Measurements from ENCODE around the gene JAZF1. TPM values are rescaled to one million over a fixed set of nuclear protein-coding genes. Genes with fewer than 3 reads are reported as not detected.
A peak's percentile ranks its signal among the peaks of the same experiment; 100 is the strongest.

JAZF1 gene
- total and polyA plus RNA-seq, 2 donors (not counting 1 experiment from before 2014, with no cell fraction given): 14.0 to 38.6 TPM

DNA sequence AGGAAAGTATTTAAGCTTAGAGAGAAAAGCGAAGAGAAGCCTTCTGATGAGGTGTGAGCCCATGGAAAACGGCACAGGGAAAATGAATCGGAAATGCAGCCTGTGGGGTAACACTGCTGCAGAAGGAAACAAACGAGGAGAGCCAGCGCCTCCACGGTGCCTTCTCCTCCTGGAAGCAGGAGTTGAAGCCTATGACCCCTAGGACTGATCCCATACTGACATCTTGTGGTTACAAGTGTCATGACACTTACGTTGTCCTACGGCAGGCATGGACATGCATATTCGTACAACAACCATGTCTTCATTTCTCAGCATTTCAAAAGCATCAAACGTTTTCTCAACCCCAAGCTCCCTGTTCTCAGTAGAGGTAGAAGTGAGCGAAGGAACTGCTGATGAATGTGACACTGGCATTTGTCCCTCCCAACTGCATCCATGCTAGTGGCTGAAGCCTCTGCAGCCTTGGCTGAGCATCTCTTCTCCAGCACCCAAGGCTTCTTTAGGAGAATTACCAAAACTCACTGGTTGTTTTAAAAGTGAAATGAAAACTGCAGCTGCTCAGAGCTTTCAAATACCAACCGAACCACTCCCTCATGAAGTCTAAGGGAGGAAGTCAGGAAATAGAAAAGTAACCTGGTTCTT is 160.2 kb downstream of the JAZF1 start:
- DNase-seq: peak; percentile 62

More for the DNA sequence above, 160.2 kb downstream of the JAZF1 start:
- no peaks in the 10 kb centered on the region for H3K9me3 Mint-ChIP-seq (ENCODE audit: insufficient read depth)
- H2AFZ ChIP-seq (ENCODE audit: insufficient read depth, low read depth, low read length, poor library complexity, severe bottlenecking): no peak overlapping the region
- no peaks in the 10 kb centered on the region for H3K27me3 ChIP-seq (replicated peaks in 1 of 4; ENCODE audit: control extremely low read depth in 1 of 4, control insufficient read depth in 3 of 4, insufficient read depth in 4 of 4, low read length in 3 of 4)
- no peak overlapping the region for H3K4me3 ChIP-seq (ENCODE audit: control extremely low read depth in 1 of 5, extremely low read depth in 1 of 5, insufficient read depth in 1 of 5, low read depth in 2 of 5, low read length in 4 of 5)
- intact Hi-C loops (cut with micrococcal nuclease): loop anchor here (1.0 to 5.0 kb wide), 2 partner anchors 99 to 233 kb away; no protein-coding TSS in a partner anchor
- POLR2A ChIA-PET: no interaction called here
- no peaks in the 10 kb centered on the region for H3K27me3 Mint-ChIP-seq
- no peak for TF ChIP-seq EZH2 (IDR thresholded peaks at IDR 0.05; ENCODE audit: borderline replicate concordance, insufficient read depth, low read depth, low read length, poor library complexity, severe bottlenecking)
- TF ChIP-seq, protein P1, sequence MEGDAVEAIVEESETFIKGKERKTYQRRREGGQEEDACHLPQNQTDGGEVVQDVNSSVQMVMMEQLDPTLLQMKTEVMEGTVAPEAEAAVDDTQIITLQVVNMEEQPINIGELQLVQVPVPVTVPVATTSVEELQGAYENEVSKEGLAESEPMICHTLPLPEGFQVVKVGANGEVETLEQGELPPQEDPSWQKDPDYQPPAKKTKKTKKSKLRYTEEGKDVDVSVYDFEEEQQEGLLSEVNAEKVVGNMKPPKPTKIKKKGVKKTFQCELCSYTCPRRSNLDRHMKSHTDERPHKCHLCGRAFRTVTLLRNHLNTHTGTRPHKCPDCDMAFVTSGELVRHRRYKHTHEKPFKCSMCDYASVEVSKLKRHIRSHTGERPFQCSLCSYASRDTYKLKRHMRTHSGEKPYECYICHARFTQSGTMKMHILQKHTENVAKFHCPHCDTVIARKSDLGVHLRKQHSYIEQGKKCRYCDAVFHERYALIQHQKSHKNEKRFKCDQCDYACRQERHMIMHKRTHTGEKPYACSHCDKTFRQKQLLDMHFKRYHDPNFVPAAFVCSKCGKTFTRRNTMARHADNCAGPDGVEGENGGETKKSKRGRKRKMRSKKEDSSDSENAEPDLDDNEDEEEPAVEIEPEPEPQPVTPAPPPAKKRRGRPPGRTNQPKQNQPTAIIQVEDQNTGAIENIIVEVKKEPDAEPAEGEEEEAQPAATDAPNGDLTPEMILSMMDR (IDR thresholded peaks at IDR 0.05): peak; percentile 83
- WGBS (ENCODE audit: insufficient coverage): 18% methylated on average over 6 of the region's 12 CpGs
- no peak overlapping the region for H3K4me2 ChIP-seq (replicated peaks; ENCODE audit: low read depth, low read length, poor library complexity, severe bottlenecking)
- no peak overlapping the region for H3K4me3 Mint-ChIP-seq
- no peak overlapping the region for H3K27ac ChIP-seq (ENCODE audit: low read length in 2 of 2)
- peaks cover 26% of the 10 kb centered on the region for H3K4me1 Mint-ChIP-seq
- H3K4me1 ChIP-seq (ENCODE audit: control insufficient read depth in 2 of 2, insufficient read depth in 2 of 2, low read length in 2 of 2): no peaks in the 10 kb centered on the region
- peaks cover 0 to 8% (median 0%) of the 10 kb centered on the region in 3 donors for H3K9me3 ChIP-seq (ENCODE audit: control extremely low read depth in 1 of 3, control insufficient read depth in 2 of 3, insufficient read depth in 1 of 3, low read length in 2 of 3)
- ATAC-seq (ENCODE audit: low read depth): peak; percentile 69
- peaks cover 80% of the 10 kb centered on the region for H4K20me1 ChIP-seq (ENCODE audit: control insufficient read depth, insufficient read depth, low read length, poor library complexity, severe bottlenecking)
- H3K27ac Mint-ChIP-seq: no peak overlapping the region
- H3K9ac ChIP-seq (ENCODE audit: low read length): no peak overlapping the region
- H3K79me2 ChIP-seq (ENCODE audit: control insufficient read depth, insufficient read depth, low read length): peaks cover 87% of the 10 kb centered on the region
- H3K36me3 ChIP-seq (replicated peaks in 1 of 2; ENCODE audit: control extremely low read depth in 1 of 2, control insufficient read depth in 1 of 2, extremely low read depth in 1 of 2, insufficient read depth in 2 of 2, low read length in 1 of 2): peaks cover 6 to 10% of the 10 kb centered on the region in 2 experiments
- CTCF ChIA-PET: interaction anchor here (0.6 to 2.9 kb wide), 25 partner anchors 9 to 858 kb away, joined by 3 to 32 read pairs (median 4); no protein-coding TSS in a partner anchor

Data from B cell (primary cell).